ENCODE data around the gene TMIGD1.

Gene TMIGD1

GRCh38 chr17:30333503-30334360, at the start of gene TMIGD1:
TSS of gene TMIGD1 (minus strand) at chr17:30334057. CDS start at chr17:30332133, 1,924 bp downstream.
- DNase-seq (ENCODE audit: low spot score): no peak

DNA sequence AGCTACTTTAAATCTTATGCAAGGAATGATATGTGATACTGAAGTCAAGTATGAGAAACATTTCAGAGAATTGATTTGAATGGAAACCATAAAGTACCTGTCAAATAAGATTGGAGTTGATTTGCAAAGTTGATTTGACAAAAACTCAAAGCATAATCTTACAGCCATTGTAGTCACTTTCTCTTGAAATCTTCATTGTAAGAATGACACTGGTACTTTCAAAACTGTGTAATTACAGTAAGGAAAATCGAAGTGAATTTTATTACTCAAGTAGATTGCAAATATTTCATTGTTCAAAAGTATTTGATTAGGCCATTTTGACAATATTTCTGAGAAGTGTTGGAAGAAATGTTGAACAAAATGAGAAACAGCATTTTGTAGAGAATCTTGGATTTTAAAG, 48.5 kb upstream of the TMIGD1 start:
- DNase-seq (ENCODE audit: low spot score): no peak

DNA sequence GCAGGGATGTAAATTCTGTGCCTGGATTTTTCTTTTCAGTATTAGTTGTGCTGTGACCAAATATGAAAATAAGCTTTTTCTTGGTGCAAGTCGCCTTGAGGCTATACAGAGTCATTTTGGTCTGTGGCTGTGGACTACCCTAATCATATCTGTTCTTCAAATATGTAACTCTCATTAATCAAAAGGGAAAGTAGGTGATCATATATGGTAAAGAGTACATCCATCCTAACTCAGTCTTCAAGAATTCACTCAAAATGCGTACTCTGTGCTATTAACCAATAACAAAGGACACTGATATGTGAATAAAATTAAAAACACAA, 47.4 kb upstream of the TMIGD1 start:
- no peak for DNase-seq (ENCODE audit: low spot score)

GRCh38 chr17:30380643-30381339, 46.9 kb upstream of the TMIGD1 start:
- DNase-seq (ENCODE audit: low spot score): no peak

GRCh38 chr17:30379903-30380381, 46.1 kb upstream of the TMIGD1 start:
- peak; percentile 36 for DNase-seq (ENCODE audit: low spot score)

- no peak for DNase-seq (ENCODE audit: low spot score)
These were observed 45.5 kb upstream of the TMIGD1 start for GRCh38 chr17:30379303-30379902.

GRCh38 chr17:30378825-30379302, 45.0 kb upstream of the TMIGD1 start, which contains the start of gene CPD:
TSS of gene CPD (plus strand) at chr17:30378927. CDS start at chr17:30378981, 54 bp downstream.
- DNase-seq (ENCODE audit: low spot score): peak; percentile 84

DNA sequence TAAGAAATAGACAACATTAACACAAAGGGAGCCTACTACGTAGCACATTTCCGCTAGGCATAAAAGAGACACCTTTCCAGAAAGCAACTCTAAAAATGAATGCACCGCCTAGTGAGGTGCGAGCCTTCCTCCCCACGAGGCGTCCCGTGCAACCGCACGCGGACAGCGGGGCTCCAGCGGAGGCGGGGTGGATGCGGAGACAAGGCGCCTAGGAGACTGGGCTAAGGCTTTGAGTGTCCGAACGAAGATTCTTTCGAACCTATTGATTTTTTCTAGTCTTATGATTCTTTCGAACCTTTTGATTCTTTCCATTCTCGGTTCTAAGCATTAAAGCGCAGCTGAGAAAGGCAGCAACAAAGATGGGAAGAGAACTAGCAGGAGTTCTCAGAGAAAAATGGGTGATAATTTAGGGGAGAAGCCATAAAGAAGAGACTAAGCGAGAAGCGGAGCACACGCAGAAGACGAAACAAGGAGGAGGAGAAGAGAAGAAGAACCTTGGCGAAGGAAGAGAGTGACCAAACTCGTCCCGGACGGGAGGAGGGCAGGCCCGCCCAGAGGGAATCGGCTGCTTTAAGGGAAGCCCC, 44.5 kb upstream of the TMIGD1 start:
- DNase-seq (ENCODE audit: low spot score): no peak

- no peak for DNase-seq (ENCODE audit: low spot score)
These were observed 43.9 kb upstream of the TMIGD1 start for GRCh38 chr17:30377574-30378240.

DNA sequence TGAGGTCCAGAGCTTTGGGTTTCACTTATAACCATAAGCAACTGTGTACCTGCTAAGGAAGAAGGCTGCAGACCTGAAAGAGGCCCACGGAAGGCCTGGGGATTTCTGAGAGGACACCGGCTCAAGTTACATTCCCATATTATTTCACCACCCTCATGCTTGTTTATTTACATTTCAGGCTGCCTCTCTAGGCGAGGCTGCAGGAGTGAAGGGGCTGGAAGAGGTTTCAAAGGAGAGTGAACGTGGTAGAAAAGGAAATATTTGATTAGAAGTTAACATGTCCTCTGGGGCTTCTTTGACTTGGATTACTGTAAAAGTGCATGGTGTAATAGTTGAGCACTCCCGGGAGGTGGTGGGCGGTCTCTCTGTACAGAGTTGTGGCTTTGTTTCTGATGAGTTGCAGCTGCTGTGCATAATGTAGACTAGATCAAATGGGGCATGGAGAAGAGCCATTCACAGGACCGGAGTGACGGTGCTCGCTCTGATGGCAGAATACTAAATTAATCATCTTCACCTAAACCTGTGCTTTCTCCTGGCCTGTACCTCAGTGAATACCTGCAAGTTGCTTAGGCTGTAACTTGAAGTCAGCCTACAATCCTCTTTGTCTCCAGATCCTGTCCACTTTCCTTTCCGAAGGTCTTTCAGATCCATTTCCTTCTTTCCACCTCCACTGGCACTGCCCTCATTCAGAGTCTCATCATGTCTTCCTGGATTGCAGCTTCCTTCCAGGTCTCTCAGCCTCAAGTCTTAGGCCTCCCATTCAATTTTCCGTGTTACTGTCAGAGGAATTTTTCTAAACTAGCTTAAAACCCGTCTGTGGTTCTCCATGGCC, 43.0 kb upstream of the TMIGD1 start:
- DNase-seq (ENCODE audit: low spot score): peak; percentile 47

DNA sequence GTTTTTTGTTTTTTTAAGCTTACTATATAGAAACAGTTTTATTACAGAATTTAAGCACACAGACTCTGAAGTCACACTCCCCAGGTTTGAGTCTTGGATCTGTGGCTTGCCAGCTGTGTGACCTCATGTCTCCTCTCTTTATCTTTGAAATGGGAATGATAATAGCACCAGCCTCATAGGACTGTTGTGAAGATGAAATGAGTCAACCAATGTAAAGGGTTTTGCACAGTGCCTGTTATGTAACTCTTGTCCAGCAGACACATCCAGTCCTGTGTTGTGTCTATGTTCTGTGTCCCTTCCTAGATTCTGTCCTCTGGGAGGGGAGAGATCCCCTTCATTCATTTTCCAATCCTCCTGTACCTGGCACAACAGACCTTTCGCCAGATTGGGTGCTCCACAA, 41.8 kb upstream of the TMIGD1 start:
- no peak for DNase-seq (ENCODE audit: low spot score)

- no peak for DNase-seq (ENCODE audit: low spot score)
These were observed 38.9 kb upstream of the TMIGD1 start for GRCh38 chr17:30372755-30373154.

DNA sequence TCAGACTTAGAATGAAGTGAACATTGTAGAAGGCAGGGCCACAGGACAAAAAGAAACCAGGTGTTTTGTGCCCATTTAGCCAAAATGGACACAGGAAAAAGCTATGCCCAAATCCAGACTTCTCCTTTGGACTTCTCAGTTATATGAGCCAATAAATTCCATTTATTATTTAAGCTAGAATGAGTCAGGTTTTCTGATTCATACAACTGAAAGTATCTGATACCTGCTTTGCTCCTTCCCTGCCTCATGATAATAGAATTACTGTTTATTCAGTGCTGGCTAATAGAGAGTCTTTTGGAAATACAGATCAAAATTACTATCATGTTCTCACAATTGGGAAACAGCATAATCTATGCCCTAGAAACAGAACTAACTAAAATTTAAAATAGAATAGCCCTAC, 36.1 kb upstream of the TMIGD1 start:
- no peak for DNase-seq (ENCODE audit: low spot score)

DNA sequence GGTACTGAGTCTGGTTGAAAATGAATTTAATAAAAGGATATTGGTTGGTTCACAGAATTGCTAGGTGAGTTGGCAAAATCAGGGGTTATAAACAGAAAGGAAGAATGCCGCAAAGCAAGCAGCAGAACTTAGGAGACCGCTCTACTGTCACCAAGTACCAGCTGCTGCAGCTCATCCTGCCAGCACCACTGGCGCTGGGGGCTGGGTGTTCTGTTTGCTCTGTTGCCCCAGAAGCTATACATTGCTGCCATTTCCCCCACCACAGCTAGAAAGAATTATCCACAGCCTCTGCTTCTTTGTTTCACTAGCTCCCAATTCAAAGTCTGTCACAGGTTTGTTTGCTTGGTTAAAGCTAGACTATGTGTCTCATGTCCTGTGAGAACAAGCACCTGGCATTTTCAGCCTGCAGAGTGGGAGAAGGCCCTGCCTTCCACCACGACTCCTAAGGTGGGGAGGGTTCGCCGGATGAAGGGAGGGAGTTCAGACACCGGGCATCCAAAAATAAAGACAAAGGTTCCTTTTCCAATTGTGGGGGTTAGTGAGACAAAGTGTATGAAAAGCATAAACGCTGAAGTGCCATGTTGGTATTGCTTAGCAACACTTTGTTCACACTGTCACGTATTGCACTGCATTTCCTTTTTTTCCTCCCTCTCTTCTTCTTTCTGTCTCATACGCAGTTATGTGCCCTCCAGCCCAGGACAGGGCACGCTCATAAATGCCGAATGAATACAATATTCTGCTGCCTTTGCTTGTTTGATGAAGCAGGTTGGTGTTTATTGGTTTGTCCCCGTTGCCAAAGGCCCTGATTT, 35.3 kb upstream of the TMIGD1 start:
- no peak for DNase-seq (ENCODE audit: low spot score)

DNA sequence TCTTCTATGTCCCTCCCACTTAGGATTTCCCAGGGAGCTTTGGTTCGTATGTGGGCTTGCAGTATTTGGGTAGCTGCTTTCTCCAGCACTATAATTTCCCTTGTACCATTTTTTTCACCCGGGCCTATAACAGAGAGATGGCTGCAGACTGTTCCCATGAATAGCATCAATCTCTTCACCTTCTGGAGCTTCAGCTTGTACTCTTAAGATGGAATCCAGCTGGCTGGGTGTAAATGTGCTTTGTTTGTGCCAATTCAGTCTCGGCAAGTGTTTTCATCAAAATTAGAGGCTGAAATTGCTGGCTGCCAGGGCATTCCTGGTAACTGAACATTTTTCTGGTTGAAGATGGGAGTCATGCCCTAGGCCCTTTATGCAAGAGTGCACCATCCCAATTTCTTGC, 32.7 kb upstream of the TMIGD1 start:
- no peak for DNase-seq (ENCODE audit: low spot score)

DNA sequence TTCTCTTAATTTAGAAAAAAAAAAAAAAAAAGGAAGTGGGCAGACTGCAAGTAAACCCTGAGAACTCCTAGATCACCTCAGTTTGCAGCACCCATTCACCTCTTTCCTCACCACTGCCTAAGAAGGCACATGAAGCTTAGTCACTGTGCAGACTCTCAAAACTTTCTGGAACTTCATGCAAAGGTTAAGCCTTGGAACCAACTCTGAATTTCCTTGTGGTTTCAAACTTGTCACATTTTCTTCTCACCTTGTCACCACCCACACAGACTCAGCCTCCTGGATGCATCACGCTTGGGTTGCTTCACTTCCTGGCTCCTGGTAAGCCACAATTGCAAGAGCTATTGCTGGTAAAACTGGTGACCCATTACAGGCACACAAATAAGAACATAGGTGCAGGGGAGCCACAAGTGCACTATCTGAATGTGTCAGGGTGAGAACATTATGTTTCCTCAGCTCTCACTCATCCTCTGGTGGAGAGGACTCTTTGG, 29.9 kb upstream of the TMIGD1 start:
- DNase-seq (ENCODE audit: low spot score): no peak

DNA sequence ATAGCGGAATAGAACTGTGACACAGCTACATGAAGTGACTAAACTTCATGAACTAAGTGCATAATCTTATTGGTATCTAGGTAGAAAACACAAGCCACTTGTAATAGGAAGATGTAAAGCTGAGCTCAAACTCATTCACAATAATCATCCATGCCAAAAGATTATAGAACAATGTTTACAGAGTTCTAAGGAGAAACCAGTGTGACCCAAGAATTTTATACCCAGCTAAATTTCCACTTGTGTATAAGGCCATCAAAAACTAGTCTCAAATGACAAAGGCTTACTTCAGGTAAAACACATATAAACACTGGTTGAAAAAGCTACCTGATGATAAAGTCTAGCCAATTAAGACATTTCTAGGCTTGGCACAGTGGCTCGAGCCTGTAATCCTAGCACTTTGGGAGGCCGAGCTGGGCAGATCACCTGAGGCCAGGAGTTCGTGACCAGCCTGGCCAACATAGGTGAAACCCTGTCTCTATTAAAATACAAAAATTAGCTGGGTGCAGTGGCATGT, 28.0 kb upstream of the TMIGD1 start:
- DNase-seq (ENCODE audit: low spot score): no peak

GRCh38 chr17:30360086-30360808, 26.4 kb upstream of the TMIGD1 start:
- DNase-seq (ENCODE audit: low spot score): no peak
